ENCODE measurements around the gene SRCIN1. TPM values are rescaled to one million over a fixed set of nuclear protein-coding genes. Genes with fewer than 3 reads are reported as not detected.
"Not testable (repeated sequence)": the region's sequence is repeated elsewhere in the genome, so short reads cannot be mapped to it uniquely, and the experiment has no call there.

Gene SRCIN1
- total and polyA plus RNA-seq, 9 donors, result 0.75 to 1.9 (median 1.3) TPM

DNA sequence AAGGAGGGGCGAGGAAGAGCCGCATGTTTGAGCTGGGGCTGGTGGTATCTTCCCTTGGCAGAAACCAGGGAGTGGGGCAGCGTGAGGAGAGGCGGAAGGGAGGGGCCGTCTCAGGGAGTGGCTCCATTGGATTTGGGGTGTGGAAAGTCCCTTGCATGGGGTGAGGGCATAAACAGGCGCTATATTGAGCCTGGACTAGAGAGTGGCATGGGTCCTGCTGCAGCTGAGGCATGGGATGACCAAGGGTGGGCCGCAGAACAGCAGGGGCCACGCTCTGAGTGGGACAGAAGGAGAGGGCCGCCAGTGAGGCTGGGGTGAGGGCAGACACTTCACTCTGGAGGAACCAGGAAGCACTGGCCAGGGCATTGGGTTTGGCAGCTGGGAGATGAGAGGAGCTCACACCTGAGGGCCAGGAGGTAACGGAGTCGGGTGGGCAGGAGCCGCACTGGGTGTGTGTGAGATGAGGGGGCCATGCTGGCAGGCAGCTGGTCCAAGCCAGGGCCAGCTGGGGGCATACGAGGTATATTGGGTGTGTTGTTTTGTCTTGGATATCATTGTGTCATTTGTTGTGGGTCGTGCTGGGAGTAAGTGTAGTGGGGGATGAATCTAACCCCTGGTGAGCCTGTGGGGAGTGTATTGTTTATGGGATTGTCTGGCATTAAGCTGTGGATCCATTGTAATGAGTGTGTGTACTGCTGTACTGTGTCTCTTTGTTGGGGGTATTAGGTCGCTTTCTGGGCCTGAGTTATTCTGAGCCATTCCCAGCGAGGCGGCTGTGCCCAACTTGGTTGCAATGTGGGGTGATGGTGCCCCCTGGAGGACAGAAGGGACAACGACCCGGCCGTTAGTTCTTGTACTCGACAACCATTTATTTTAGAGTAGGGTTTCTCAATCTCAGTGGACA lies 121.3 kb downstream of the SRCIN1 start:
- H3K4me3 ChIP-seq (ENCODE audit: low read length); H3K9me3 ChIP-seq (replicated peaks; ENCODE audit: control insufficient read depth, low read depth, low read length); H3K4me1 ChIP-seq (ENCODE audit: control insufficient read depth, insufficient read depth, low read length); H3K27me3 ChIP-seq (ENCODE audit: control insufficient read depth, insufficient read depth, low read length): not testable (repeated sequence)
- DNase-seq, result peak; percentile 65
- Histone ChIP-seq H3K27ac (ENCODE audit: low read length) (peak overlapping the region; percentile 29), H3K36me3 (ENCODE audit: control insufficient read depth, insufficient read depth, low read length) (peaks cover 42% of the 10 kb centered on the region)
- 64% methylated on average over 16 of the region's 21 CpGs for WGBS (ENCODE audit: insufficient coverage)

DNA sequence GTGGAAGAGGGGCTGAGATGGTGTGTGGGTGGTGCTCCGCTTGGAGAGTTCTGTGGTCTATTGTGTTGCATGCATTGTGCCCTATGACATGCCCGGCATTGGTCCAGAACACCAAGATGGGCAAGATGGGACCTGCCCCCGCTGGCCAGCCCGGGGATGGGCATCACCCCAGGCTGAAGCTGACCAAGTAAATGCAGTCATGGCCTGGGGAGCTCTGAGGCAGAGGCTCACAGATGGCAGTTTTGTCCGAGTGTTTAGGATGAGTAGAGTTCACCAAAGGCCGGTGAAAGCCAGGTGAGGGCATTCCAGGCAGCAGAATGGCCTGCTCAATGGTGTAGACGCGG lies 123.1 kb downstream of the SRCIN1 start:
- H3K36me3 ChIP-seq (ENCODE audit: control insufficient read depth, insufficient read depth, low read length), result peaks cover 56% of the 10 kb centered on the region
- not testable (repeated sequence) for H3K27ac ChIP-seq (ENCODE audit: low read length)
- WGBS (ENCODE audit: insufficient coverage), result 86% methylated on average over 4 of the region's 8 CpGs

GRCh38 chr17:38482039-38482699 lies 123.6 kb downstream of the SRCIN1 start:
- not testable (repeated sequence) for DNase-seq; H3K4me1 ChIP-seq (ENCODE audit: control insufficient read depth, insufficient read depth, low read length); H3K27me3 ChIP-seq (ENCODE audit: control insufficient read depth, insufficient read depth, low read length); H3K27ac ChIP-seq (ENCODE audit: low read length); H3K9me3 ChIP-seq (replicated peaks; ENCODE audit: control insufficient read depth, low read depth, low read length); H3K4me3 ChIP-seq (ENCODE audit: low read length)
- 82% methylated on average over 10 of the region's 19 CpGs for WGBS (ENCODE audit: insufficient coverage)
- H3K36me3 ChIP-seq (ENCODE audit: control insufficient read depth, insufficient read depth, low read length), result peaks cover 56% of the 10 kb centered on the region

More for the DNA sequence above, 123.1 kb downstream of the SRCIN1 start:
- not testable (repeated sequence) for DNase-seq; H3K4me3 ChIP-seq (ENCODE audit: low read length); H3K9me3 ChIP-seq (replicated peaks; ENCODE audit: control insufficient read depth, low read depth, low read length); H3K4me1 ChIP-seq (ENCODE audit: control insufficient read depth, insufficient read depth, low read length); H3K27me3 ChIP-seq (ENCODE audit: control insufficient read depth, insufficient read depth, low read length)

Other genes with a start within 250 kb of the SRCIN1 start
- 17.1 TPM for gene ARHGAP23, start 177.5 kb downstream of the SRCIN1 start, total RNA-seq
- gene ARHGAP23, start 177.5 kb downstream of the SRCIN1 start, polyA plus RNA-seq (ENCODE audit: insufficient read depth in 1 of 8, insufficient read length in 8 of 8, low replicate concordance in 1 of 8), result 10 to 100 TPM; 29.3 to 44.2 (median 37.6) TPM
- 0.31 TPM for gene EPOP, start 69.0 kb upstream of the SRCIN1 start, total RNA-seq
- under 1 TPM; 0.34 to 0.78 (median 0.45) TPM for gene EPOP, start 69.0 kb upstream of the SRCIN1 start, polyA plus RNA-seq (ENCODE audit: insufficient read depth in 1 of 8, insufficient read length in 8 of 8, low replicate concordance in 1 of 8)
- gene MLLT6, start 99.3 kb upstream of the SRCIN1 start, total RNA-seq, result 40.8 TPM
- gene MLLT6, start 99.3 kb upstream of the SRCIN1 start, polyA plus RNA-seq (ENCODE audit: insufficient read depth in 1 of 8, insufficient read length in 8 of 8, low replicate concordance in 1 of 8), result 10 to 100 TPM; 43.9 to 77.3 (median 64.0) TPM
- 6.4 TPM for gene CISD3, start 124.4 kb upstream of the SRCIN1 start, total RNA-seq
- gene CISD3, start 124.4 kb upstream of the SRCIN1 start, polyA plus RNA-seq (ENCODE audit: insufficient read depth in 1 of 8, insufficient read length in 8 of 8, low replicate concordance in 1 of 8), result 10 to 100 TPM; 12.9 to 21.2 (median 15.1) TPM
- 15.2 TPM for gene PCGF2, start 142.4 kb upstream of the SRCIN1 start, total RNA-seq
- gene PCGF2, start 142.4 kb upstream of the SRCIN1 start, polyA plus RNA-seq (ENCODE audit: insufficient read depth in 1 of 8, insufficient read length in 8 of 8, low replicate concordance in 1 of 8), result 10 to 100 TPM; 24.7 to 56.5 (median 44.1) TPM
- gene PSMB3, start 146.8 kb upstream of the SRCIN1 start, total RNA-seq, result 159 TPM
- gene PSMB3, start 146.8 kb upstream of the SRCIN1 start, polyA plus RNA-seq (ENCODE audit: insufficient read depth in 1 of 8, insufficient read length in 8 of 8, low replicate concordance in 1 of 8), result 10 to 100 TPM; 70.3 to 90.7 (median 76.4) TPM
- gene PIP4K2B, start 193.6 kb upstream of the SRCIN1 start, total RNA-seq, result 36.2 TPM
- 10 to 100 TPM; 55.1 to 73.5 (median 66.9) TPM for gene PIP4K2B, start 193.6 kb upstream of the SRCIN1 start, polyA plus RNA-seq (ENCODE audit: insufficient read depth in 1 of 8, insufficient read length in 8 of 8, low replicate concordance in 1 of 8)
- 9.2 TPM for gene CWC25, start 219.4 kb upstream of the SRCIN1 start, total RNA-seq
- 10 to 100 TPM; 13.6 to 18.6 (median 14.4) TPM for gene CWC25, start 219.4 kb upstream of the SRCIN1 start, polyA plus RNA-seq (ENCODE audit: insufficient read depth in 1 of 8, insufficient read length in 8 of 8, low replicate concordance in 1 of 8)
- 3,946 TPM for gene RPL23, start 247.8 kb upstream of the SRCIN1 start, total RNA-seq
- 1,000 to 10,000 TPM; 2,460 to 3,568 (median 2,819) TPM for gene RPL23, start 247.8 kb upstream of the SRCIN1 start, polyA plus RNA-seq (ENCODE audit: insufficient read depth in 1 of 8, insufficient read length in 8 of 8, low replicate concordance in 1 of 8)

Data from muscle of leg (tissue), 11 donors.